ENCODE results near the gene AGO3. TPM values are rescaled to one million over a fixed set of nuclear protein-coding genes. Genes with fewer than 3 reads are reported as not detected.

The AGO3 gene
- total RNA-seq, 2 experiments from 2014 or later, result 22.5 to 42.0 TPM

GRCh38 chr1:36089393-36090121 lies 158.7 kb downstream of the AGO3 start:
- CTCF ChIA-PET (ENCODE audit: unreplicated experiment), result no interaction called here

GRCh38 chr1:36091141-36091540 lies 160.2 kb downstream of the AGO3 start:
- no peaks in the 10 kb centered on the region for H3K9me2 ChIP-seq (ENCODE audit: insufficient read depth, low read length)
- no peak overlapping the region for H3K4me3 ChIP-seq (ENCODE audit: low read depth, low read length, poor library complexity, severe bottlenecking)
- peak overlapping the region; percentile 11; the same call in 1 of the 2 replicates for H3K4me2 ChIP-seq (ENCODE audit: low read length)
- DNase-seq (ENCODE audit: low spot score), result no peak
- H2AFZ ChIP-seq (ENCODE audit: low read length), result no peak overlapping the region
- intact Hi-C loops (cut with micrococcal nuclease; ENCODE audit: unreplicated experiment), result no loop called here
- peaks cover 18% of the 10 kb centered on the region for H3K79me2 ChIP-seq (ENCODE audit: insufficient read depth, low read depth, low read length)
- BruUV-seq (replicated peaks), result no TSS peak
- peaks cover 52% of the 10 kb centered on the region for H3K36me3 ChIP-seq (ENCODE audit: insufficient read depth, low read length)
- POLR2A ChIA-PET, result interaction anchor here (0.6 kb wide), 1 partner anchor 114 kb away, joined by 3 read pairs; no protein-coding TSS in a partner anchor
- H3K9me3 ChIP-seq (ENCODE audit: low read length), result no peaks in the 10 kb centered on the region
- H3K4me1 ChIP-seq (ENCODE audit: insufficient read depth, low read length, poor library complexity, severe bottlenecking), result peaks cover 16% of the 10 kb centered on the region
- peaks cover 6% of the 10 kb centered on the region; the same call in 1 of the 2 replicates for H4K20me1 ChIP-seq (ENCODE audit: insufficient read depth, low read length)
- CTCF ChIA-PET (ENCODE audit: unreplicated experiment), result no interaction called here
- H3K27ac ChIP-seq (ENCODE audit: low read depth, low read length, poor library complexity, severe bottlenecking), result no peak overlapping the region
- TF ChIP-seq CTCF (conservative IDR thresholded peaks at IDR 0.05; ENCODE audit: low read length) (no peak), EZH2phosphoT487 (IDR thresholded peaks at IDR 0.05; ENCODE audit: borderline replicate concordance, low read depth, low read length) (no peak)

More at GRCh38 chr1:36089393-36090121, 158.7 kb downstream of the AGO3 start:
- POLR2A ChIA-PET, result no interaction called here
- Histone ChIP-seq H2AFZ (ENCODE audit: low read length) (peak overlapping the region; percentile 99; the same call in 1 of the 2 replicates), H3K9me2 (ENCODE audit: insufficient read depth, low read length) (no peaks in the 10 kb centered on the region), H3K27ac (ENCODE audit: low read depth, low read length, poor library complexity, severe bottlenecking) (peak overlapping the region; percentile 35), H3K4me1 (ENCODE audit: insufficient read depth, low read length, poor library complexity, severe bottlenecking) (peaks cover 16% of the 10 kb centered on the region), H3K4me2 (ENCODE audit: low read length) (peak overlapping the region; percentile 85), H3K9me3 (ENCODE audit: low read length) (no peaks in the 10 kb centered on the region), H3K79me2 (ENCODE audit: insufficient read depth, low read depth, low read length) (peaks cover 18% of the 10 kb centered on the region), H3K4me3 (ENCODE audit: low read depth, low read length, poor library complexity, severe bottlenecking) (peak overlapping the region; percentile 83), H4K20me1 (ENCODE audit: insufficient read depth, low read length) (peaks cover 6% of the 10 kb centered on the region; the same call in 1 of the 2 replicates), H3K36me3 (ENCODE audit: insufficient read depth, low read length) (peaks cover 36% of the 10 kb centered on the region)
- no peak for TF ChIP-seq CTCF (conservative IDR thresholded peaks at IDR 0.05; ENCODE audit: low read length)
- TF ChIP-seq EZH2phosphoT487 (IDR thresholded peaks at IDR 0.05; ENCODE audit: borderline replicate concordance, low read depth, low read length), result no peak
- BruUV-seq (replicated peaks), result TSS peak; percentile 70
- peak; percentile 52 for DNase-seq (ENCODE audit: low spot score)
- intact Hi-C loops (cut with micrococcal nuclease; ENCODE audit: unreplicated experiment), result loop anchor here (2.0 to 5.0 kb wide), 2 partner anchors 159 to 207 kb away; partner anchors contain the start of genes AGO1 and AGO3

- no peak for DNase-seq (ENCODE audit: low spot score)
- Histone ChIP-seq H3K9me2 (ENCODE audit: insufficient read depth, low read length) (no peaks in the 10 kb centered on the region), H4K20me1 (ENCODE audit: insufficient read depth, low read length) (peaks cover 6% of the 10 kb centered on the region; the same call in 1 of the 2 replicates), H3K79me2 (ENCODE audit: insufficient read depth, low read depth, low read length) (peaks cover 18% of the 10 kb centered on the region), H3K4me2 (ENCODE audit: low read length) (no peak overlapping the region), H2AFZ (ENCODE audit: low read length) (no peak overlapping the region), H3K4me3 (ENCODE audit: low read depth, low read length, poor library complexity, severe bottlenecking) (no peak overlapping the region), H3K4me1 (ENCODE audit: insufficient read depth, low read length, poor library complexity, severe bottlenecking) (peaks cover 16% of the 10 kb centered on the region), H3K9me3 (ENCODE audit: low read length) (no peaks in the 10 kb centered on the region), H3K27ac (ENCODE audit: low read depth, low read length, poor library complexity, severe bottlenecking) (no peak overlapping the region), H3K36me3 (ENCODE audit: insufficient read depth, low read length) (peaks cover 54% of the 10 kb centered on the region)
- intact Hi-C loops (cut with micrococcal nuclease; ENCODE audit: unreplicated experiment), result no loop called here
- POLR2A ChIA-PET, result no interaction called here
- TF ChIP-seq EZH2phosphoT487 (IDR thresholded peaks at IDR 0.05; ENCODE audit: borderline replicate concordance, low read depth, low read length), result no peak
- no TSS peak for BruUV-seq (replicated peaks)
- CTCF ChIA-PET (ENCODE audit: unreplicated experiment), result no interaction called here
Observed at GRCh38 chr1:36091698-36092097, 160.8 kb downstream of the AGO3 start.
